ENCODE data around the gene CHL1. TPM values are rescaled to one million over a fixed set of nuclear protein-coding genes. Genes with fewer than 3 reads are reported as not detected.

Gene CHL1
- total and polyA plus RNA-seq, 3 donors from 2014 or later: 9.0 to 15.4 (median 9.1) TPM

DNA sequence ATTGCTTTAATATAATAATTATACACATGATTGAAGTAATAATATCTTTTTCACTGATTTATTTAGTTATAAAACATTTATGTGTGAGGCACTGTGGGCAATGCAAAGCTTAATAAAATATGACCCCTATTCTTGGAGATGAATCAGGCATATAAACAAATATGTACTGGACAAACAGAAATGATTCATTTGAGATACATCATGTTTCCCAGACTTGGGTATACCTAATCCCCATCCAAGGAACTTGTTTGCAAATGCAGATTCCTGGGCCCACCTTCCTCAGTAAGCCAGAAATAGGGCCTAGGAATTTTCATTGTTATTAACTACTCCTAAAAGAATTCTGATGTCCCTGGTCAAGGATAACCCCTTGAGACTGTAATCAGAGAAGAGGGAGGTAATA lies 184.2 kb downstream of the CHL1 start:
- intact Hi-C loops (cut with DNase I; ENCODE audit: low total_unique reads): no loop called here
- no peak overlapping the region for H3K4me3 ChIP-seq
- H3K27me3 ChIP-seq: no peaks in the 10 kb centered on the region
- H3K4me1 ChIP-seq: no peaks in the 10 kb centered on the region
- no peaks in the 10 kb centered on the region for H3K36me3 ChIP-seq (ENCODE audit: low read depth, missing control alignments)
- H3K9me3 ChIP-seq: no peaks in the 10 kb centered on the region
- H3K27ac ChIP-seq: no peak overlapping the region
- no peak for DNase-seq
- TF ChIP-seq, protein P1, sequence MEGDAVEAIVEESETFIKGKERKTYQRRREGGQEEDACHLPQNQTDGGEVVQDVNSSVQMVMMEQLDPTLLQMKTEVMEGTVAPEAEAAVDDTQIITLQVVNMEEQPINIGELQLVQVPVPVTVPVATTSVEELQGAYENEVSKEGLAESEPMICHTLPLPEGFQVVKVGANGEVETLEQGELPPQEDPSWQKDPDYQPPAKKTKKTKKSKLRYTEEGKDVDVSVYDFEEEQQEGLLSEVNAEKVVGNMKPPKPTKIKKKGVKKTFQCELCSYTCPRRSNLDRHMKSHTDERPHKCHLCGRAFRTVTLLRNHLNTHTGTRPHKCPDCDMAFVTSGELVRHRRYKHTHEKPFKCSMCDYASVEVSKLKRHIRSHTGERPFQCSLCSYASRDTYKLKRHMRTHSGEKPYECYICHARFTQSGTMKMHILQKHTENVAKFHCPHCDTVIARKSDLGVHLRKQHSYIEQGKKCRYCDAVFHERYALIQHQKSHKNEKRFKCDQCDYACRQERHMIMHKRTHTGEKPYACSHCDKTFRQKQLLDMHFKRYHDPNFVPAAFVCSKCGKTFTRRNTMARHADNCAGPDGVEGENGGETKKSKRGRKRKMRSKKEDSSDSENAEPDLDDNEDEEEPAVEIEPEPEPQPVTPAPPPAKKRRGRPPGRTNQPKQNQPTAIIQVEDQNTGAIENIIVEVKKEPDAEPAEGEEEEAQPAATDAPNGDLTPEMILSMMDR (IDR thresholded peaks at IDR 0.05): no peak
- no peak for TF ChIP-seq POLR2A (IDR thresholded peaks at IDR 0.05)

DNA sequence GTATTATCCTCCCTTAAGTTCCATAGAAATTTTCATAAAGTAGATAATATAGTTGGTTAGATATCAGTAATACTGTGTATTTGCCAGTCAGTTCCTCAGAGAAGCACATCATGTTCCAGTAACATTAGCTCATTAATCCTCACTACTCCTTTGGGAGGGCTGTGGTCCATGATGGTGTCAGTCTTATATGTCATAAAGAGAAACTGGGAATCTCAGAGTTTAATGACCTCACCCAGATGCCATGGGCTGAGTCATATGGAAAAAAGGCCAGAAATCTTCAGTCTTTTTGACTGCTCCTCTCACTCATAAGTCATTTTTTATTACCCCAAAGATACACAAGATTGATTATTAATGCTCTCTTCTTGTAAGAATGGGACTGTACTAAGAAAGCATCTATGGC lies 188.6 kb downstream of the CHL1 start:
- Histone ChIP-seq H3K9me3 (no peaks in the 10 kb centered on the region), H3K27me3 (no peaks in the 10 kb centered on the region), H3K36me3 (ENCODE audit: low read depth, missing control alignments) (no peaks in the 10 kb centered on the region), H3K4me1 (no peaks in the 10 kb centered on the region), H3K4me3 (no peak overlapping the region), H3K27ac (no peak overlapping the region)
- TF ChIP-seq POLR2A (IDR thresholded peaks at IDR 0.05): no peak
- TF ChIP-seq, protein P1 (IDR thresholded peaks at IDR 0.05): no peak
- intact Hi-C loops (cut with DNase I; ENCODE audit: low total_unique reads): no loop called here
- DNase-seq: no peak

DNA sequence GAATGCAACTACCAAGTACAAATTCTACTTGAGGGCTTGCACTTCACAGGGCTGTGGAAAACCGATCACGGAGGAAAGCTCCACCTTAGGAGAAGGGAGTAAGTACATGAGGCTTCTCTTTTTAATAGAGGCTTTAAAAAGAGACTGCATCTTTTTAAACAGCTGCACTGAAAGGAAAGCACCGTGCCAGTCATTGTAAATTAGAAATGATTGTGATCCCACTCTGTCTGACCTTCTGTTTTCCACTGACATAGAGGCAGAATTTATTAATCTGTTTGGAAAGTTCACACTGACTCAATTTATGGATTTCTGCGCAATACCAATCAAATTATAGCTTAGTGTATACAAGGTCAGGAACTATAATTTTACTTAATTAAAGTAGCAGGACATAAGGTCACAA lies 198.2 kb downstream of the CHL1 start:
- Histone ChIP-seq H3K4me1 (no peaks in the 10 kb centered on the region), H3K27me3 (no peaks in the 10 kb centered on the region), H3K9me3 (no peaks in the 10 kb centered on the region), H3K36me3 (ENCODE audit: low read depth, missing control alignments) (no peaks in the 10 kb centered on the region), H3K27ac (no peak overlapping the region), H3K4me3 (no peak overlapping the region)
- no peak for TF ChIP-seq POLR2A (IDR thresholded peaks at IDR 0.05)
- TF ChIP-seq, protein P1 (IDR thresholded peaks at IDR 0.05): no peak
- no peak for DNase-seq
- intact Hi-C loops (cut with DNase I; ENCODE audit: low total_unique reads): no loop called here
- WGBS, 2 donors: 50 to 54% methylated on average over 4 of the region's 4 CpGs

DNA sequence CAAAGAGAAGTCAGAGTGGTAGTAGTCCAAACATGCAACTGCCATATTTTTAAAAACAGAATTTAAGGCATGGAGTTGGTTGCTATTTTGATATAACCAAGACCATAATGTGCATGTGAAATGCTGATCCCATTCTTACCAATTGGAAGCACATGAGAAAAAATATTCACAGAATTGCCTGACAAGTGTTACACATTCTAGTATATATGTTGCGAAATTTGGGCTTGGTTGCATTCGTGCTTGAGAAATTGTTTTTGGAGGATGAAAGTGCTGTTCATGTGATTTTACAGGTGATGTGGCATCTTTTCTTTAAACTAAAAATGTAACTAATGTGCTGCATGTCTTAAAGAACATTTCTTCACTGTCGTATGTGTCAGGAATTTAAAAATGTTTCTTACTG lies 199.7 kb downstream of the CHL1 start:
- 76 to 79% methylated on average over 3 of the region's 3 CpGs for WGBS, 2 donors
- intact Hi-C loops (cut with DNase I; ENCODE audit: low total_unique reads): no loop called here
- no peak overlapping the region for H3K27ac ChIP-seq
- DNase-seq: no peak
- TF ChIP-seq POLR2A (IDR thresholded peaks at IDR 0.05): no peak
- TF ChIP-seq, protein P1 (IDR thresholded peaks at IDR 0.05): no peak
- no peaks in the 10 kb centered on the region for H3K36me3 ChIP-seq (ENCODE audit: low read depth, missing control alignments)
- no peaks in the 10 kb centered on the region for H3K9me3 ChIP-seq
- H3K4me3 ChIP-seq: no peak overlapping the region
- no peaks in the 10 kb centered on the region for H3K27me3 ChIP-seq
- no peaks in the 10 kb centered on the region for H3K4me1 ChIP-seq

DNA sequence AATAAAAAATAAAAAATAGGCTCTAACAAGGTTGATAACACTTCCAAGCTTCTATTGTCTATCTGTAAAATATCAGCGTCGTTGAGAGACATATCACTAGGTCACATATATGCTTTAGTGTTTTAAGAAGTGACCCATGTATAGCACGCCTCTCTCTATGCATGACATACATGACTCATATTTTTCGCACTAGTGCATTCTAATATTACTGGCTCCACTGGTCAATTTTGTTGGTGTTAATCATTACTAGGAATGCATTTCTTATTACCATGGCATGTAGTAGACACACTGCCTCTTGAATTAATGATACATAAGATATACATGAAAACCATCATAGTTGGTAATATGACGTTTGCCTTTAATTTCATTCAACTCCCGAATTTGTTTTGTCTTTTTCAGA lies 203.1 kb downstream of the CHL1 start:
- H3K9me3 ChIP-seq: no peaks in the 10 kb centered on the region

More for the DNA sequence above, 203.1 kb downstream of the CHL1 start:
- Histone ChIP-seq H3K27me3 (no peaks in the 10 kb centered on the region), H3K27ac (no peak overlapping the region), H3K4me1 (no peaks in the 10 kb centered on the region), H3K36me3 (ENCODE audit: low read depth, missing control alignments) (no peaks in the 10 kb centered on the region), H3K4me3 (no peak overlapping the region)
- DNase-seq: no peak
- intact Hi-C loops (cut with DNase I; ENCODE audit: low total_unique reads): no loop called here
- no peak for TF ChIP-seq POLR2A (IDR thresholded peaks at IDR 0.05)
- TF ChIP-seq, protein P1 (IDR thresholded peaks at IDR 0.05): no peak
- 87 to 91% methylated on average over 6 of the region's 6 CpGs for WGBS, 2 donors
